ENCODE data around the gene EFNA2.

GRCh38 chr19:1311543-1312091, 25.9 kb downstream of the EFNA2 start:
- TF ChIP-seq GABPA (IDR thresholded peaks at IDR 0.05; ENCODE audit: low read depth) = no peak
- TF ChIP-seq PBX3 (IDR thresholded peaks at IDR 0.05) = no peak
- TF ChIP-seq CTCF (IDR thresholded peaks at IDR 0.05) = no peak
- TF ChIP-seq EP300 (IDR thresholded peaks at IDR 0.05; ENCODE audit: borderline replicate concordance in 1 of 2, low read depth in 1 of 2, low read length in 1 of 2) = no peak
- no peak for TF ChIP-seq REST (IDR thresholded peaks at IDR 0.05; ENCODE audit: low read depth, low read length)
- TF ChIP-seq USF1 (IDR thresholded peaks at IDR 0.05; ENCODE audit: borderline replicate concordance, low read depth) = no peak
- TF ChIP-seq RAD21 (IDR thresholded peaks at IDR 0.05; ENCODE audit: low read length) = no peak
- TF ChIP-seq MAX (IDR thresholded peaks at IDR 0.05; ENCODE audit: low read depth) = no peak
- TF ChIP-seq SIN3A (IDR thresholded peaks at IDR 0.05; ENCODE audit: borderline replicate concordance, low read depth, low read length) = no peak
- TF ChIP-seq RCOR1 (IDR thresholded peaks at IDR 0.05; ENCODE audit: low read length) = no peak

All from SK-N-SH (cell line).